Activated CD8-positive, alpha-beta T cell treated with anti-CD3 and anti-CD28 coated beads, Interleukin-2, amount 10 ng/mL, durations not matched to agents 7 days and 5 days (primary cell): ENCODE data around the gene STUB1. TPM values are rescaled to one million over a fixed set of nuclear protein-coding genes. Genes with fewer than 3 reads are reported as not detected.
A peak's percentile ranks its signal among the peaks of the same experiment; 100 is the strongest.

ENCODE experiments used
- ATAC-seq: fragments of 150-1000 bp; cut with Tn5 transposase; one replicate; pipeline ENCODE4 v1.10.0; 2021; ENCODE audit warnings: moderate library complexity
- CTCF ChIA-PET: fragments of 350-600 bp; sonication (Branson Sonifier 250); formaldehyde crosslinking; loops from one replicate; lab custom pipeline; 2021; ENCODE audit warnings: antibody characterized with exemption; lab: Charles Lee
- POLR2A ChIA-PET: fragments of 350-600 bp; sonication (Branson Sonifier 250); formaldehyde crosslinking; loops from one replicate; lab custom pipeline; 2021; ENCODE audit warnings: antibody characterized with exemption; lab: Charles Lee
- DNase-seq: peaks from one replicate; pipeline ENCODE4 v3.0.0-alpha.2; 2020
- H3K27ac Mint-ChIP-seq: one replicate; pipeline ENCODE4 v1.8.0; 2021; ENCODE audit warnings: mild to moderate bottlenecking, mixed read lengths
- H3K27me3 Mint-ChIP-seq: one replicate; pipeline ENCODE4 v1.8.0; 2021; ENCODE audit warnings: low read depth, mixed read lengths
- H3K36me3 Mint-ChIP-seq: one replicate; pipeline ENCODE4 v1.8.0; 2021; ENCODE audit warnings: low read depth, mixed read lengths
- H3K4me1 Mint-ChIP-seq: one replicate; pipeline ENCODE4 v1.8.0; 2021; ENCODE audit warnings: low read depth, mixed read lengths
- H3K4me3 Mint-ChIP-seq: one replicate; pipeline ENCODE4 v1.8.0; 2021; ENCODE audit warnings: mild to moderate bottlenecking, mixed read lengths
- H3K9me3 Mint-ChIP-seq: one replicate; pipeline ENCODE4 v1.8.0; 2022; ENCODE audit warnings: mixed read lengths; ENCODE audit not compliant: insufficient read depth
- total RNA-seq, 2 experiments: library from RNA; stranded (reverse); gene quantifications; one replicate each; pipeline ENCODE4 v1.2.3, GENCODE V29; 2021

The STUB1 gene
- total RNA-seq, 2 experiments from 2014 or later, result 80.4 to 86.4 TPM

DNA sequence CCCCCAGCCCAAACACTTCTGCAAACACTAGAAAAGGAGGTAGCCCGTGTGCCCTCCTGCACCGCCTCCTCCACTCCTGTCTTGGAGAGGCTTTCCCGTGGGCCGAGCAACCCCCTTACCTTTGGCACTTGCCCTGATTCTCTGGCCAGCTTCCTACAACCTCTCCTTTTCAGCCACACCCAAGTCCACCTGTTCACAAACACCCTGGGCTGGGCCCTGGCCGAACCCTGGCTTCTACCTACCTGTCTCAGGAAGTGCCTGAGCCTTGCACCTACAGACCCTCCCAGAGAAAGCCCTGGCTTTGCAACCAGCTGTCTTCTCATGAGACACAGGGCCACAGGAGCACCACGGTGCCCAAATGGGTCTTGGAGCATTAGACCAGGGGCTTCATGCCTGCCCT is 38.7 kb downstream of the STUB1 start:
- ATAC-seq (no peak), DNase-seq (no peak)
- Mint-ChIP-seq H3K36me3 (no peaks in the 10 kb centered on the region), H3K4me3 (no peak overlapping the region), H3K4me1 (peaks cover 30% of the 10 kb centered on the region), H3K27ac (peak overlapping the region; percentile 48), H3K27me3 (peaks cover 6% of the 10 kb centered on the region), H3K9me3 (no peaks in the 10 kb centered on the region)
- POLR2A ChIA-PET, result interaction anchor here (2.3 kb wide), 1 partner anchor 10 kb away, joined by 10 read pairs; no protein-coding TSS in a partner anchor
- CTCF ChIA-PET, result interaction anchor here (1.8 kb wide), 1 partner anchor 13 kb away, joined by 10 read pairs; no protein-coding TSS in a partner anchor

DNA sequence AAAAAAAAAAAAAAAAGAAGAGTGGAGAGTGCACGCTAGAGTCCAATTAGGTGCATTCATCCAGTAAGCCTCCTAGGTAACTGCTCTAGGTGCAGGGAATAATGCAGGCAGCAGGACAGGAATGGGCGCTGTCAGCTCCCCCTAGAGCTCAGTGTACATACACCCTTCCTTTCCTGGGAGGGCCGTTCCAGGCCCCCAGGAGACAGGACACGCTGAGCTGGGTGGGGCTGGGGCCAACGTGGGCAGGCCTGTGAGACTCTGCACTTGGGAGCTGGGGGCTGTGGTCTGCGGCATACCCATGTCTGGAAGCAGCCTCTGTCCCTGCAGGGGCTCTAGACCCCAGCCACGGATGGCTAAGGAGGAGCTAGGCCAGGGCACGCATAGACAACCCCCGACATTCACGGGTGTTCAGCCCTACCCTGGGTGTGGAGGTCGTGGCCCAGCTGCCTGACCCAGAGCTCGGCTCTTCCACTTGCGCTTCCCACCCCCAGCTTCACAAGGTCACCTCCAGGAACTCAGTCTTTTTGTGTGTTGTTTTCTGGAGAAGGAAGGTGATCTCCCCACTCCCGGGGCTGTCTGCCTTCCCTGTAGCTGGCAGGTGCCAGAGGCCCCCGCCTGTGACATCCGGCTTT is 39.7 kb downstream of the STUB1 start:
- DNase-seq, result no peak
- CTCF ChIA-PET, result interaction anchor here (0.8 to 2.5 kb wide), 10 partner anchors 8 to 36 kb away, joined by 3 to 19 read pairs (median 5); partner anchors contain the start of genes CIAO3 and JMJD8
- Mint-ChIP-seq H3K9me3 (no peaks in the 10 kb centered on the region), H3K27me3 (peaks cover 4% of the 10 kb centered on the region), H3K36me3 (no peaks in the 10 kb centered on the region), H3K4me3 (peak overlapping the region; percentile 77), H3K27ac (peak overlapping the region; percentile 77), H3K4me1 (peaks cover 25% of the 10 kb centered on the region)
- peak; percentile 11 for ATAC-seq
- POLR2A ChIA-PET, result interaction anchor here (1.4 to 2.3 kb wide), 2 partner anchors 9 to 30 kb away, joined by 6 to 10 read pairs; no protein-coding TSS in a partner anchor

DNA sequence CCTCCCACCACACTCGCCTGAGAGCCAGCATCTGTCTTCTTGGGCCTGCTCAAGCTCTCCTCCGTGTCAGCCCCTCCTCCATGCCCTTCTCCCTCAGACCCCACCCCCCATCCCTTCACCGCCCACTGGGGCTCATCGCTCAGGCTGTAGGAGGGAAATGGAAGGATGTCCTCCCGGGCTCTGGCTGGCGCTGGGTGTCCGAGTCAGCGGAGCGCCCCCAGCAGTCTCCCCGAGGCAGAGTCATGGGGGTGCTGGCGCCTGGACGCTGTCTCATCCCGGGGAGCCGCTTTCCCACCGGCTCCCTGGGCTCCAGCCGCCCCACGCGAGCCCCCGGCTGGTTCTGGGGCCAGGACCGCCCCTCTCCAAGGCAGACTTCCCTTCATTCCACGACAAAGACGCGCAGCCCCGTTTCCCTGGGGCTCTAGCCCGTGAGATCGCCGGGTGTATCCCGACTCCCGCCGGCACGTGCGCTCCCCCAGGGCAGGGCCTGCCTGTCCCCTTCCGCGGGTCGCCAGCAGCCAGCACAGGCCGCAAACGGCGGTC is 40.3 kb downstream of the STUB1 start:
- peaks cover 4% of the 10 kb centered on the region for H3K27me3 Mint-ChIP-seq
- POLR2A ChIA-PET, result interaction anchor here (1.1 to 2.3 kb wide), 4 partner anchors 9 to 31 kb away, joined by 4 to 10 read pairs (median 5); no protein-coding TSS in a partner anchor

DNA sequence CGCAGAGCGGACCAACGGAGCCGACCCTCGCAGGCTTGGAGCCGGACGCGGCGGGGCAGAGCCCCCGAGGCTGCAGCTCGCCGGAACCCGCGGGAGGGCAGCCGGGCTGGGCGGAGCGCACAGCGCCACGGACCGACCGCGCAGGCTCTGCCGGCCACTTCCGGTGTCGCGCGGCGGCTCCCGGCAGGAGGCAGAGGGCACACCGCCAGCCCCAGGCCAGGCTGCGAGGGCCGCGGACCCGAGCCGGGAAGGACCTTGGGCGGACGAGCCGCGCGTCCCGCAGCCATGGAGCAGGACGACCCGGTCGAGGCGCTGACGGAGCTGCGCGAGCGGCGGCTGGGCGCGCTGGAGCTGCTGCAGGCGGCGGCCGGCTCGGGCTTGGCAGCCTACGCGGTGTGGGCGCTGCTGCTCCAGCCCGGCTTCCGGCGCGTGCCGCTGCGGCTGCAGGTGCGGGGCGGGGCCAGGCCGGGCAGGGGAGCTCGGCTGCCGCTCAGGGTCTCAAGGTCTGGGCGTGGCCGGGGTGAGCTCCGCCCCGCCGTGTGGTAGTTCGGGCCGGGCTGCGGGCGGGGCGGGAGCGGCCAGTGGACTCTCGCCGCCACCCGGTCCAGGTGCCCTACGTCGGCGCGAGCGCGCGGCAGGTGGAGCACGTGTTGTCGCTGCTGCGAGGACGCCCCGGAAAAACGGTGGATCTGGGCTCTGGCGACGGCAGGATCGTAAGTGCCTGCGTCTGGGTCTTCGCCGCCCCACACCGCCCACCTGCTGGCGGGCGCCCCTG is 41.0 kb downstream of the STUB1 start, which contains the start of gene ANTKMT:
TSS of gene ANTKMT (plus strand) at position 157 of the 775 bp plus-strand sequence. CDS start at position 286, 129 bp downstream.
- peaks cover 3% of the 10 kb centered on the region for H3K27me3 Mint-ChIP-seq
- H3K4me1 Mint-ChIP-seq, result peaks cover 22% of the 10 kb centered on the region
- ChIA-PET CTCF (interaction anchor here (0.9 to 2.5 kb wide), 5 partner anchors 9 to 64 kb away, joined by 3 to 19 read pairs (median 10); partner anchors contain the start of gene CIAO3), POLR2A (interaction anchor here (0.6 to 1.7 kb wide), 6 partner anchors 13 to 278 kb away, joined by 3 to 6 read pairs (median 4); partner anchors contain the start of genes METTL26 and WDR24)
- no peaks in the 10 kb centered on the region for H3K36me3 Mint-ChIP-seq
- H3K27ac Mint-ChIP-seq, result peak within 1 kb of the TSS; percentile 77
- DNase-seq (peak; percentile 80), ATAC-seq (peak; percentile 72)
- H3K4me3 Mint-ChIP-seq, result peak within 1 kb of the TSS; percentile 77
- H3K9me3 Mint-ChIP-seq, result no peaks in the 10 kb centered on the region

More for the DNA sequence above, 40.3 kb downstream of the STUB1 start:
- peak; percentile 29 for ATAC-seq
- peak overlapping the region; percentile 77 for H3K4me3 Mint-ChIP-seq
- H3K27ac Mint-ChIP-seq, result peak overlapping the region; percentile 77
- peaks cover 25% of the 10 kb centered on the region for H3K4me1 Mint-ChIP-seq
- CTCF ChIA-PET, result interaction anchor here (0.8 to 2.5 kb wide), 11 partner anchors 8 to 65 kb away, joined by 3 to 19 read pairs (median 5); partner anchors contain the start of genes CIAO3 and JMJD8
- H3K9me3 Mint-ChIP-seq, result no peaks in the 10 kb centered on the region
- peak; percentile 59 for DNase-seq
- no peaks in the 10 kb centered on the region for H3K36me3 Mint-ChIP-seq

DNA sequence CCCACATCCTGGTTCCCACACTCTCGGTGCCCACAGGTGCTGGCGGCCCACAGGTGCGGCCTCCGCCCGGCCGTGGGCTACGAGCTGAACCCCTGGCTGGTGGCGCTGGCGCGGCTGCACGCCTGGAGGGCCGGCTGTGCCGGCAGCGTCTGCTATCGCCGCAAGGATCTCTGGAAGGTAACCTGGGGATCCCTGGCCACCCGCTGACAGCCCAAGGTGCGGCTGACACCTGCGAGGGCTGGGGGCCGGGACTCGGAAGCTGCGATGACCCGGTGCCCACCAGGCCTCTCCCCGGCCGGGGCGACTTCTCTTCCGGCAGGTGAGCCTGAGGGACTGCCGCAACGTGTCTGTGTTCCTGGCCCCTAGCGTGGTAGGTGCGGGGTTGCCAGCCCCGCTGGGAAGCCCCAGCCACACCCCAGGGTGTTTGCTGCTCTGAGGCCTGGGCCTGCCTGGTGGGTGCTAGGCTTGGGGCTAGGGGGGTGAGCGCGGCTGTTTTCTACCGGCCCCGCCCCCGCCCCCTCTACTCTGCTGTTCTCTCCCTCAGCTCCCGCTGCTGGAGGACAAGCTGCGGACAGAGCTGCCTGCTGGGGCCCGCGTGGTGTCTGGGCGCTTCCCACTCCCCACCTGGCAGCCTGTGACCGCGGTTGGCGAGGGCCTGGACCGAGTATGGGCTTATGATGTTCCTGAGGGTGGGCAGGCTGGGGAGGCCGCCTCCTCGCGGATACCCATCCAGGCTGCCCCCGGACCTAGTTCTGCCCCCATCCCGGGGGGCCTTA is 41.7 kb downstream of the STUB1 start:
- no peaks in the 10 kb centered on the region for H3K9me3 Mint-ChIP-seq
- ChIA-PET POLR2A (interaction anchor here (0.6 to 1.7 kb wide), 6 partner anchors 14 to 277 kb away, joined by 3 to 6 read pairs (median 4); partner anchors contain the start of genes METTL26 and WDR24), CTCF (interaction anchor here (0.9 to 2.5 kb wide), 5 partner anchors 10 to 63 kb away, joined by 3 to 19 read pairs (median 4); partner anchors contain the start of gene CIAO3)
- H3K27ac Mint-ChIP-seq, result no peak overlapping the region
- H3K27me3 Mint-ChIP-seq, result no peaks in the 10 kb centered on the region
- DNase-seq (no peak), ATAC-seq (no peak)
- H3K4me3 Mint-ChIP-seq, result no peak overlapping the region
- H3K36me3 Mint-ChIP-seq, result no peaks in the 10 kb centered on the region
- peaks cover 20% of the 10 kb centered on the region for H3K4me1 Mint-ChIP-seq

DNA sequence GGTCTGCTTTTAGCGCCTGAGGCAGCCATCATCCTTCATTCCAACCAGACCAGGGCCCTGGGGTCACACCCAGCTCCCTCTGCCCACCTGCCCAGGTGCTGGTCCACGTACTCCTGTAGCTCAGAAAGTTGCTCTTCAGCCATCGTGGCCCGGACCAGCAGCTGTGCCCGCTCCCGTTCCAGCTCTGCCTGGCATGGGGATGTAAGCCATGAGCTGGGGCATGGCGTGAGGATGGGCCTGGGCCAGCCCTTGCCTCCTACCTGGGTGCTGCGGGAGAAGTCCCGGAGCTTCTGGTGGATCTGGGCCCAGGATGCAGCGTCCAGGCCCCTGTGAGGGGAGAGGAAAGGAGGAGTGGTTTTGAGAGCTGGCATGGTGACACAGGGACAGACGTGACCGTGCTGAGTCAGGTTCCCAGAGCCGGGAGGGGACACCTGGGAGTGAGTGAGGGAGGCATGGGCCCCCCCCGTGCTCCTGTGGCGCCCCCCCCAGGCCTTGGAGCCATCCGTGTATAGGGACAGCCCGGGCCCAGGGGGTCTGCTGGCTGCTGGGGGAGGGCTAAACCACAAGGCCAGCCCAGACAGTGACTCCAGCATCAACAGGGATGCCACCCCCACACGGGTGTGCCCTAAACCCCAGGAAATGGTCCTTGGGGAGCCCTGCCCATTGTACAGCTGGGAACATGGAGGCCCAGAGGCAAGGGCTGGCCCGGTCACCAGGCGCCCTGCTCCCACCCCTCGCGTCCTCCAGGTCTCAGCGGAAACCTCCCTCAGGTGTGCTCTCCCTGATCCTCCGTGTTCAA is 42.8 kb downstream of the STUB1 start:
- Mint-ChIP-seq H3K27ac (no peak overlapping the region), H3K9me3 (no peaks in the 10 kb centered on the region), H3K36me3 (no peaks in the 10 kb centered on the region), H3K4me1 (peaks cover 20% of the 10 kb centered on the region), H3K27me3 (no peaks in the 10 kb centered on the region), H3K4me3 (no peak overlapping the region)
- no peak for DNase-seq
- ChIA-PET POLR2A (interaction anchor here (0.5 to 0.6 kb wide), 2 partner anchors 86 to 1500 kb away, joined by 4 read pairs; partner anchors contain the start of gene E4F1), CTCF (interaction anchor here (1.3 to 1.9 kb wide), 2 partner anchors 10 to 18 kb away, joined by 4 to 8 read pairs; partner anchors contain the start of gene CIAO3)
- no peak for ATAC-seq

DNA sequence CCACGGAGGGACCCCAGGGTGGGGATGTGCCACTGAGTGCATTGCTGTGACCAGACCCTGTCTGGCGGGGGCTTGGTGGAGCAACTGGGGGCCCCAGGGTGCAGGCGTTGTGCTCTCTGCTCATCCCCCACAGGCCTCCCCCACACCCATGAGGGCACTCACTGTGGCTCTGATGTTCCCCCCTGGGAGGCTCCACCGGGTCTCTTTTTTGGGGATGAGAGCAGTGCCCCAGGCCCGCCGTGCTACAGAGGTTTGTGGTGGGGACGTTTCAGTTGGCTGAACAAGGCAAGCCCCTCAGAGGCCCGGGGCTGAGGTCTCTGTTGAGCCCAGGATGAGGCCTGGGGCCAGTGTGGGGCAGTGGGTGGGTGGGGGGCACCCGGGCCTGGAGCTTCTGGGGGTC is 43.5 kb downstream of the STUB1 start:
- no peak overlapping the region for H3K27ac Mint-ChIP-seq
- POLR2A ChIA-PET, result interaction anchor here (0.5 to 0.9 kb wide), 3 partner anchors 34 to 1499 kb away, joined by 3 to 4 read pairs (median 4); partner anchors contain the start of genes E4F1 and WDR24

DNA sequence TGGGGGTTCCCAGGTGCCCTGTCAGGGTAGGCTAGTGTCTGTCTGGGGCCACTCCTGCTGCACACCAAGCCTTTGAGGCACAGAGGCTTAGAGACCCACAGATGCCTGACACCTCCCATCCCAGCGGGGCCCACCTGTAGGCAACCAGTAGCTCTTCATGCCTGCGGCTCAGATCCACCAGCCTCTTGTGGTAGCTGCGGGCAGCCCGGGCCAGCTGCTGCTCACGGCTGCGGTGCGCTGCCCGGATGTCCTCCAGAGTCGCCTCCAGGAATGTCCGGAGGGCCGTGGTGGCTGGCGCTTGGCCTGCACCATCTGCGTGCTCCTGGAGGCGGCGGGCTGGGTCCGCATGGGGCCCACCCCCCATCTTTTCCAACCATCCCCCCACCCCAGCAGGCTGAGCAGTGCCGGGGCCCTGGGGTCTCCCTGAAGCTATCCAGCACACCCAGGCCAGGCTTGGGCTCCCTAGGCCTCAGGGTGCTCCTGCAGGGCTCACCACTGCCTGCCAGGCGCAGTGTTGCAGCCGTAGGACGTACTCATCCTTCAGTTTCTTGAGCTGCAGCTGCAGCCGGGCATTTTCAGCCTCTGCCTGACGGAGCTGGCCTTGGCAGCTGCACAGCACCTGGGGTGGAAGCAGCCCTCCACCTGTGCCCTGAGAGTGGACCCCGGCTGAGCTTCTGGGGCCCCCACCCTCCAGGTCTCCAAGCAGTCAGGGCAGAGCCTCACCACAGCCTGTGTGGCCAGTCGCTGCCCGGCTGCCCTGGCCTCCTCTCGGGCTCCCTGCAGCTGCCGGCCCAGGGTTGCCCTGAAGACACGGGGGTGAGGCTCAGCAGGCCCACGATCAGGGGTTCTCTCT is 44.2 kb downstream of the STUB1 start:
- ATAC-seq (no peak), DNase-seq (no peak)
- Mint-ChIP-seq H3K36me3 (no peaks in the 10 kb centered on the region), H3K27me3 (no peaks in the 10 kb centered on the region), H3K27ac (no peak overlapping the region), H3K4me1 (peaks cover 12% of the 10 kb centered on the region), H3K4me3 (no peak overlapping the region), H3K9me3 (no peaks in the 10 kb centered on the region)
- POLR2A ChIA-PET, result interaction anchor here (0.8 to 0.9 kb wide), 2 partner anchors 35 to 60 kb away, joined by 3 to 4 read pairs; partner anchors contain the start of gene WDR24
- CTCF ChIA-PET, result interaction anchor here (0.6 to 1.9 kb wide), 3 partner anchors 12 to 20 kb away, joined by 3 to 8 read pairs (median 3); no protein-coding TSS in a partner anchor

More for the DNA sequence above, 43.5 kb downstream of the STUB1 start:
- DNase-seq (no peak), ATAC-seq (no peak)
- H3K4me3 Mint-ChIP-seq, result no peak overlapping the region
- H3K27me3 Mint-ChIP-seq, result no peaks in the 10 kb centered on the region
- H3K9me3 Mint-ChIP-seq, result no peaks in the 10 kb centered on the region
- peaks cover 19% of the 10 kb centered on the region for H3K4me1 Mint-ChIP-seq
- CTCF ChIA-PET, result interaction anchor here (1.9 kb wide), 1 partner anchor 11 kb away, joined by 8 read pairs; no protein-coding TSS in a partner anchor
- no peaks in the 10 kb centered on the region for H3K36me3 Mint-ChIP-seq

DNA sequence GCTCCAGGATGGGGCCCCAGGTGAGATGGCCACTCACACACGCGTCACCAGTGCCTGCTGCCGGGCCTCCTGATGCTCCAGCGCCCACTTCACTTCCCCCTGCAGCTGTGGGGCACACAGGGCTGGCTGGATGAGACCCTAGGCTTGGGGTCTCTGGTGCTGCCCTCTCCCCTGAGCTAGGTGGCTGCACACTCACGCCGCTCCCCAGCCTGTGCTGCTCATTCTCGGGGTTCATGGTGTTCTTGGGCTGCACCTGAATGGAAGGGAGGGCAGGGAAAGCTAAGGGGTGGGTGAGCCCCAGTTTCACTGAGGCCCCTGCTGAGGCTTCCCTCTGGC is 44.8 kb downstream of the STUB1 start:
- peaks cover 7% of the 10 kb centered on the region for H3K4me1 Mint-ChIP-seq
- H3K4me3 Mint-ChIP-seq, result no peak overlapping the region
- CTCF ChIA-PET, result interaction anchor here (1.0 to 1.1 kb wide), 3 partner anchors 12 to 18 kb away, joined by 3 to 4 read pairs (median 4); no protein-coding TSS in a partner anchor
- DNase-seq (no peak), ATAC-seq (no peak)
- no peaks in the 10 kb centered on the region for H3K27me3 Mint-ChIP-seq
- H3K9me3 Mint-ChIP-seq, result no peaks in the 10 kb centered on the region
- no peaks in the 10 kb centered on the region for H3K36me3 Mint-ChIP-seq
- no peak overlapping the region for H3K27ac Mint-ChIP-seq
- POLR2A ChIA-PET, result no interaction called here
